HG02885 (cell line): Measurements from ENCODE around the gene PCLAF.
"Not testable (repeated sequence)": the region's sequence is repeated elsewhere in the genome, so short reads cannot be mapped to it uniquely, and the experiment has no call there.

Experiments
- ATAC-seq: cut with Tn5 transposase; IDR thresholded peaks from one replicate; pipeline ENCODE4 v1.9.1; 2021; ENCODE audit warnings: mild to moderate bottlenecking; ENCODE audit not compliant: unreplicated experiment, poor library complexity

PCLAF gene

GRCh38 chr15:64381000-64381751, at the start of gene PCLAF:
PCLAF (minus strand) TSS chr15:64381441; CDS start chr15:64381371, 70 bp downstream.
- peak; percentile 99 for ATAC-seq

GRCh38 chr15:64430000-64430735, 48.9 kb upstream of the PCLAF start:
- no peak for ATAC-seq

- no peak for ATAC-seq
Observed at GRCh38 chr15:64429448-64429847, 48.2 kb upstream of the PCLAF start.

GRCh38 chr15:64426845-64427465, 45.7 kb upstream of the PCLAF start:
- no peak for ATAC-seq

GRCh38 chr15:64425221-64425620, 44.0 kb upstream of the PCLAF start:
- no peak for ATAC-seq

GRCh38 chr15:64423970-64424369, 42.7 kb upstream of the PCLAF start:
- ATAC-seq = no peak

GRCh38 chr15:64422697-64423096, 41.5 kb upstream of the PCLAF start:
- ATAC-seq = no peak

GRCh38 chr15:64412216-64412615, 31.0 kb upstream of the PCLAF start:
- no peak for ATAC-seq

GRCh38 chr15:64400583-64400982, 19.3 kb upstream of the PCLAF start:
- ATAC-seq = no peak

- no peak for ATAC-seq
Observed at GRCh38 chr15:64398575-64398974, 17.3 kb upstream of the PCLAF start.

GRCh38 chr15:64396789-64397188, 15.5 kb upstream of the PCLAF start:
- ATAC-seq = no peak

GRCh38 chr15:64392471-64392870, 11.2 kb upstream of the PCLAF start:
- not testable (repeated sequence) for ATAC-seq

GRCh38 chr15:64389036-64389435, 7.8 kb upstream of the PCLAF start:
- no peak for ATAC-seq

GRCh38 chr15:64387562-64388168, 6.4 kb upstream of the PCLAF start, which contains the start of gene TRIP4:
TRIP4 (plus strand) TSS chr15:64387836; CDS start chr15:64387864, 28 bp downstream.
- peak; percentile 97 for ATAC-seq

- ATAC-seq = no peak
Observed at GRCh38 chr15:64386291-64386690, 5.0 kb upstream of the PCLAF start.

GRCh38 chr15:64383760-64384159, 2.5 kb upstream of the PCLAF start:
- ATAC-seq = no peak

- ATAC-seq = not testable (repeated sequence)
Observed at GRCh38 chr15:64380130-64380870, 941 bp downstream of the PCLAF start.

- ATAC-seq = no peak
Observed at GRCh38 chr15:64379216-64379960, 1.9 kb downstream of the PCLAF start.

- ATAC-seq = no peak
Observed at GRCh38 chr15:64373360-64373759, 7.9 kb downstream of the PCLAF start.
